Ishikawa (cell line): ENCODE data around the gene IQGAP1.

Experiments
- CEBPB ChIP-seq: IDR thresholded peaks from 2 replicates; pipeline ENCODE4 v1.6.1; 2012
- CREB1 ChIP-seq: IDR thresholded peaks from 2 replicates; pipeline ENCODE4 v1.6.1; 2012; ENCODE audit warnings: low read depth
- EGR1 ChIP-seq: IDR thresholded peaks from 2 replicates; pipeline ENCODE4 v1.6.1; 2012
- EP300 ChIP-seq: IDR thresholded peaks from 2 replicates; pipeline ENCODE4 v1.6.1; 2012; ENCODE audit warnings: borderline replicate concordance
- FOXM1 ChIP-seq: IDR thresholded peaks from 2 replicates; pipeline ENCODE4 v1.6.1; 2012; ENCODE audit warnings: low read depth, borderline replicate concordance
- MAX ChIP-seq: IDR thresholded peaks from 2 replicates; pipeline ENCODE4 v1.6.1; 2012
- NFIC ChIP-seq: IDR thresholded peaks from 2 replicates; pipeline ENCODE4 v1.6.1; 2012
- RAD21 ChIP-seq: IDR thresholded peaks from 2 replicates; pipeline ENCODE4 v1.6.1; 2012; ENCODE audit warnings: low read depth
- TAF1 ChIP-seq: IDR thresholded peaks from 2 replicates; pipeline ENCODE4 v1.6.1; 2012; ENCODE audit warnings: low read depth, mild to moderate bottlenecking
- TCF12 ChIP-seq: IDR thresholded peaks from 2 replicates; pipeline ENCODE4 v1.6.1; 2012; ENCODE audit warnings: low read depth
- TEAD4 ChIP-seq: IDR thresholded peaks from 2 replicates; pipeline ENCODE4 v1.6.1; 2012
- USF1 ChIP-seq: IDR thresholded peaks from 2 replicates; pipeline ENCODE4 v1.6.1; 2012
- YY1 ChIP-seq: IDR thresholded peaks from 2 replicates; pipeline ENCODE4 v1.6.1; 2012; ENCODE audit warnings: low read depth
- ZBTB7A ChIP-seq: IDR thresholded peaks from 2 replicates; pipeline ENCODE4 v1.6.1; 2012; ENCODE audit warnings: low read depth
- TF ChIP-seq, protein P1 (sequence below): IDR thresholded peaks from 2 replicates; pipeline ENCODE4 v1.6.1; 2012; ENCODE audit warnings: low read depth, mild to moderate bottlenecking

The IQGAP1 gene

GRCh38 chr15:90402767-90403166 is 14.7 kb downstream of the IQGAP1 start:
- TF ChIP-seq TAF1, result no peak

DNA sequence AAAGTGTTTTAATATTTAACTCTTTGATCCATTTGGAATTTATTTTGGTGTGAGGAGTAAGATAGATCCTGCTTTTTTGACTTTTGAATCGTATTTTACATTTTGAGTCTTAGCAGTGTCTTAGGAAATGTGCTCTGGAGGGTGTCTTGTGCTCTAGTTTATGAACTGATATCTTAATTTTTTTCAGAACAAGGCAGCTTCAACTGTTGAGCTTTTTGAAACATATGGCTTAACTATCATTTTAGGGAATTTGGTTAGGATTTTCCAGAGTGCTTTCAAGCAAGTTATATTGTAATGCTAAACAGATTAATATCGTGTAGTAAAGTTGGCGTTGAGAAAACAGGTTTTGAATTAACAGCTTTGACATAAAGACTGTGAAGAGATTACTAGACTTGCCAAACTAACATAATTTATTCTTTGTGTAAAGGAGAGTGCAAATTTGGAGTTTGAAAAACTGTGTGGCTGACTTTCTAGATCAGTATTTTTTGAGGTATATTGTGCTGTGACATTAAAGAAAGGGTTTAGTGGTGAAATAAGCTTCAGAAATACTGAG is 17.1 kb downstream of the IQGAP1 start:
- TF ChIP-seq, protein P1, sequence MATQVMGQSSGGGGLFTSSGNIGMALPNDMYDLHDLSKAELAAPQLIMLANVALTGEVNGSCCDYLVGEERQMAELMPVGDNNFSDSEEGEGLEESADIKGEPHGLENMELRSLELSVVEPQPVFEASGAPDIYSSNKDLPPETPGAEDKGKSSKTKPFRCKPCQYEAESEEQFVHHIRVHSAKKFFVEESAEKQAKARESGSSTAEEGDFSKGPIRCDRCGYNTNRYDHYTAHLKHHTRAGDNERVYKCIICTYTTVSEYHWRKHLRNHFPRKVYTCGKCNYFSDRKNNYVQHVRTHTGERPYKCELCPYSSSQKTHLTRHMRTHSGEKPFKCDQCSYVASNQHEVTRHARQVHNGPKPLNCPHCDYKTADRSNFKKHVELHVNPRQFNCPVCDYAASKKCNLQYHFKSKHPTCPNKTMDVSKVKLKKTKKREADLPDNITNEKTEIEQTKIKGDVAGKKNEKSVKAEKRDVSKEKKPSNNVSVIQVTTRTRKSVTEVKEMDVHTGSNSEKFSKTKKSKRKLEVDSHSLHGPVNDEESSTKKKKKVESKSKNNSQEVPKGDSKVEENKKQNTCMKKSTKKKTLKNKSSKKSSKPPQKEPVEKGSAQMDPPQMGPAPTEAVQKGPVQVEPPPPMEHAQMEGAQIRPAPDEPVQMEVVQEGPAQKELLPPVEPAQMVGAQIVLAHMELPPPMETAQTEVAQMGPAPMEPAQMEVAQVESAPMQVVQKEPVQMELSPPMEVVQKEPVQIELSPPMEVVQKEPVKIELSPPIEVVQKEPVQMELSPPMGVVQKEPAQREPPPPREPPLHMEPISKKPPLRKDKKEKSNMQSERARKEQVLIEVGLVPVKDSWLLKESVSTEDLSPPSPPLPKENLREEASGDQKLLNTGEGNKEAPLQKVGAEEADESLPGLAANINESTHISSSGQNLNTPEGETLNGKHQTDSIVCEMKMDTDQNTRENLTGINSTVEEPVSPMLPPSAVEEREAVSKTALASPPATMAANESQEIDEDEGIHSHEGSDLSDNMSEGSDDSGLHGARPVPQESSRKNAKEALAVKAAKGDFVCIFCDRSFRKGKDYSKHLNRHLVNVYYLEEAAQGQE, result no peak
- no peak for TF ChIP-seq NFIC
- no peak for TF ChIP-seq FOXM1
- TF ChIP-seq MAX, result no peak
- TF ChIP-seq ZBTB7A, result no peak
- no peak for TF ChIP-seq EGR1
- no peak for TF ChIP-seq USF1
- TF ChIP-seq TAF1, result no peak
- TF ChIP-seq RAD21, result no peak
- TF ChIP-seq TEAD4, result no peak
- no peak for TF ChIP-seq CREB1
- TF ChIP-seq EP300, result no peak
- TF ChIP-seq YY1, result no peak
- TF ChIP-seq CEBPB, result no peak
- TF ChIP-seq TCF12, result no peak

- TF ChIP-seq NFIC, result no peak
- TF ChIP-seq CEBPB, result no peak
- TF ChIP-seq FOXM1, result no peak
- no peak for TF ChIP-seq TEAD4
- no peak for TF ChIP-seq YY1
- TF ChIP-seq, protein P1, result no peak
- TF ChIP-seq CREB1, result no peak
- no peak for TF ChIP-seq USF1
- TF ChIP-seq ZBTB7A, result no peak
- no peak for TF ChIP-seq TCF12
- no peak for TF ChIP-seq TAF1
- no peak for TF ChIP-seq RAD21
- no peak for TF ChIP-seq EP300
- TF ChIP-seq EGR1, result no peak
- no peak for TF ChIP-seq MAX
These were observed 19.3 kb downstream of the IQGAP1 start for GRCh38 chr15:90407336-90407735.

- TF ChIP-seq TAF1 (no peak), YY1 (no peak), ZBTB7A (no peak), EP300 (no peak), TCF12 (no peak), TEAD4 (no peak)
- TF ChIP-seq, protein P1, result no peak
These were observed 19.9 kb downstream of the IQGAP1 start for GRCh38 chr15:90407871-90408317.

DNA sequence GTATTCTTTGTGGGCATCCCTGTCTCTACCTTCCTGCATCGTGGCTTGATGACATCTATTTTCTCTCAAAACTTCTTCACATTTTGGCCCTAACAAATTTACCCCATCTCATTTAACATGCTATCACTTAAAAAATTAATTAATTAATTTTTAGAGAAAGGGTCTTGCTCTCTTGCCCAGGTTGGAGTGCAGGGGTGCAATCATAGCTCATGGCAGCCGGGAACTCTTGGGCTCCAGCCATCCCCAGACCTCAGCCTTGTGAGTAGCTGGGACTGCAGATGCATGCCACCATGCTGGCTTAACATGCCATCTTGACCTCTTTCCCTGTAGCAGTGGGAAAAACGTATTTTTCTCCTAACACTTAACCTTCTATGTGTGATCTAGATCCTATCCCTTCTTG is 20.6 kb downstream of the IQGAP1 start:
- TF ChIP-seq EP300 (no peak), USF1 (no peak), RAD21 (no peak), ZBTB7A (no peak)
